ENCODE data around the gene POU2AF2.
A peak's percentile ranks its signal among the peaks of the same experiment; 100 is the strongest.
"Not testable (repeated sequence)": the region's sequence is repeated elsewhere in the genome, so short reads cannot be mapped to it uniquely, and the experiment has no call there.

Gene POU2AF2

DNA sequence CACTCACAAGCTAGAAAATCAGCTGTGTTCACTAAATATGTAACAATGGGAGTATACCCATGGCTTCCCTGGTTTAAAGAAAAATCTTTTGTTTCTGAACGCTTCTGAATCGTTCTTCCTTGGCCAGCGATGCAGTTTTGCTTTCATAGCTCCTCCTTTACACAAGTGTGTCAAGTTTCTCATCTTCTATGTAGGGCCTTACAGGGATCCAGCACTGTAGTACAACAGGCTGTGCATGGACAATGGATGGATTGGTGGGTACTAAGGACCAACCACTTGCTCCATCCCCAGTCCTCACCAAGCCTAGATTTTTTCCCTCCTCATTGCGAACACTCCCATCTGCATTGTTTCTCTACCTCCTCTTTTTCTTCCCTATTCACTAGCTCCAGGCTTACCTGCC lies 24.3 kb upstream of the POU2AF2 start:
- Histone ChIP-seq H3K27ac (ENCODE audit: low read depth in 2 of 2, low read length in 2 of 2) (no peak overlapping the region), H3K9ac (ENCODE audit: low read depth in 1 of 2, low read length in 2 of 2) (no peak overlapping the region)

DNA sequence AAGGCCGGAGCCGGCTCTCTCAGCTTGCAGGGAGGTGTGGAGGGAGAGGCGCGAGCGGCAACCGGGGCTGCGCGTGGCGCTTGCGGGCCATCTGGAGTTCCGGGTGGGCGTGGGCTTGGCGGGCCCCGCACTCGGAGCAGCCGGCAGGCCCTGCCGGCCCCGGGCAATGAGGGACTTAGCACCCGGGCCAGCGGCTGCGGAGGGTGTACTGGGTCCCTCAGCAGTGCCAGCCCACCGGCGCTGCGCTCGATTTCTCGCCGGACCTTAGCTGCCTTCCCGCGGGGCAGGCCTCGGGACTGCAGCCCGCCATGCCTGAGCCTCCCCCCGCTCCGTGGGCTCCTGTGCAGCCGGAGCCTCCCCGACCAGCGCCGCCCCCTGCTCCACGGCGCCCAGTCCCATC lies 23.6 kb upstream of the POU2AF2 start:
- H3K36me3 ChIP-seq (ENCODE audit: control insufficient read depth in 2 of 2, insufficient read depth in 2 of 2, low read length in 2 of 2); H3K9me3 ChIP-seq (ENCODE audit: control insufficient read depth in 2 of 2, low read length in 2 of 2); H3K4me3 ChIP-seq (ENCODE audit: low read length in 2 of 2); H3K9ac ChIP-seq (ENCODE audit: low read depth in 1 of 2, low read length in 2 of 2); H3K4me1 ChIP-seq (ENCODE audit: control insufficient read depth in 2 of 2, insufficient read depth in 2 of 2, low read length in 2 of 2); H3K27ac ChIP-seq (ENCODE audit: low read depth in 2 of 2, low read length in 2 of 2); H3K27me3 ChIP-seq (ENCODE audit: control insufficient read depth in 2 of 2, insufficient read depth in 2 of 2, low read length in 2 of 2): not testable (repeated sequence)

More for the DNA sequence above, 24.3 kb upstream of the POU2AF2 start:
- H3K9me3 ChIP-seq (ENCODE audit: control insufficient read depth in 2 of 2, low read length in 2 of 2): no peaks in the 10 kb centered on the region
- no peaks in the 10 kb centered on the region for H3K27me3 ChIP-seq (ENCODE audit: control insufficient read depth in 2 of 2, insufficient read depth in 2 of 2, low read length in 2 of 2)
- H3K36me3 ChIP-seq (ENCODE audit: control insufficient read depth in 2 of 2, insufficient read depth in 2 of 2, low read length in 2 of 2): no peaks in the 10 kb centered on the region
- no peak overlapping the region for H3K4me3 ChIP-seq (ENCODE audit: low read length in 2 of 2)
- H3K4me1 ChIP-seq (ENCODE audit: control insufficient read depth in 2 of 2, insufficient read depth in 2 of 2, low read length in 2 of 2): no peaks in the 10 kb centered on the region

DNA sequence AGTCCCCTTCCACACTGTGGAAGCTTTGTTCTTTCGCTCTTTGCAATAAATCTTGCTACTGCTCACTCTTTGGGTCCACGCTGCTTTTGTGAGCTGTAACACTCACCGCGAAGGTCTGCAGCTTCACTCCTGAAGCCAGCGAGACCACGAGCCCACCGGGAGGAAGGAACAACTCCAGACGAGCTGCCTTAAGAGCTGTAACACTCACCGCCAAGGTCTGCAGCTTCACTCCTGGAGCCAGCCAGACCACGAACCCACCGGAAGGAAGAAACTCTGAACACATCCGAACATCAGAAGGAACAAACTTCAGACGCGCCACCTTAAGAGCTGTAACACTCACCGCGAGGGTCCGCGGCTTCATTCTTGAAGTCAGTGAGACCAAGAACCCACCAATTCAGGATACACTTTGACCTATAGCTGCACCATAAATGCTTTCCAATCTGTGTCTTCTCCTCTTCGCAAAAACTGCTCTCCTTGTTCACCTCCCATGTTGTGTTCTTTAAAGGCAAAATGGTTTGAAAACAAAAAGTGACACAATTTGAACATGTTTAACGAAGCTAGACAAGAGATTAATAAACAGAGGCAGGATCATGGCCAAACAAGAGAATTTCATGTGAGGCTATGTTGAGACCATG lies 22.6 kb upstream of the POU2AF2 start:
- not testable (repeated sequence) for H3K27ac ChIP-seq (ENCODE audit: low read depth in 2 of 2, low read length in 2 of 2); H3K4me1 ChIP-seq (ENCODE audit: control insufficient read depth in 2 of 2, insufficient read depth in 2 of 2, low read length in 2 of 2); H3K9me3 ChIP-seq (ENCODE audit: control insufficient read depth in 2 of 2, low read length in 2 of 2); H3K36me3 ChIP-seq (ENCODE audit: control insufficient read depth in 2 of 2, insufficient read depth in 2 of 2, low read length in 2 of 2); H3K27me3 ChIP-seq (ENCODE audit: control insufficient read depth in 2 of 2, insufficient read depth in 2 of 2, low read length in 2 of 2); H3K9ac ChIP-seq (ENCODE audit: low read depth in 1 of 2, low read length in 2 of 2)
- peak overlapping the region in 1 of 2 donors; percentile 3 for H3K4me3 ChIP-seq (ENCODE audit: low read length in 2 of 2)

DNA sequence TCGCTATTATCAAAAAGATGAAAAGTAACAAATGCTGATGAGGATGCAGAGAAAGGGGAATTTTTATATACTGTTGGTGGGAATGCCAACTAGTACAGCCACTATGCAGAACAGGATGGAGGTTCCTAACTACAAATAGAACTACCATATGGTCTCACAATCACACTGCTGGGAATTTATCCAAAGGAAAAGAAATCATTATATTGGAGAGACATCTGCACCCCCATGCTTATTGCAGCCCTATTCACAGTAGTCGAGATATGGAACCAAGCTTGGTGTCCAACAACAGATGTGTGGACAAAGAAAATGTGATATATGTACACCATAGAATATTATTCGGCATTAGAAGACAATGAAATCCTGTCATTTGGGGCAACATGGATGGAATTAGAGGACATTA lies 19.6 kb upstream of the POU2AF2 start:
- Histone ChIP-seq H3K27ac (ENCODE audit: low read depth in 2 of 2, low read length in 2 of 2) (no peak overlapping the region), H3K4me3 (ENCODE audit: low read length in 2 of 2) (no peak overlapping the region), H3K9ac (ENCODE audit: low read depth in 1 of 2, low read length in 2 of 2) (no peak overlapping the region), H3K27me3 (ENCODE audit: control insufficient read depth in 2 of 2, insufficient read depth in 2 of 2, low read length in 2 of 2) (no peaks in the 10 kb centered on the region), H3K36me3 (ENCODE audit: control insufficient read depth in 2 of 2, insufficient read depth in 2 of 2, low read length in 2 of 2) (no peaks in the 10 kb centered on the region), H3K4me1 (ENCODE audit: control insufficient read depth in 2 of 2, insufficient read depth in 2 of 2, low read length in 2 of 2) (peaks cover 3% of the 10 kb centered on the region in 2 donors), H3K9me3 (ENCODE audit: control insufficient read depth in 2 of 2, low read length in 2 of 2) (no peaks in the 10 kb centered on the region)

DNA sequence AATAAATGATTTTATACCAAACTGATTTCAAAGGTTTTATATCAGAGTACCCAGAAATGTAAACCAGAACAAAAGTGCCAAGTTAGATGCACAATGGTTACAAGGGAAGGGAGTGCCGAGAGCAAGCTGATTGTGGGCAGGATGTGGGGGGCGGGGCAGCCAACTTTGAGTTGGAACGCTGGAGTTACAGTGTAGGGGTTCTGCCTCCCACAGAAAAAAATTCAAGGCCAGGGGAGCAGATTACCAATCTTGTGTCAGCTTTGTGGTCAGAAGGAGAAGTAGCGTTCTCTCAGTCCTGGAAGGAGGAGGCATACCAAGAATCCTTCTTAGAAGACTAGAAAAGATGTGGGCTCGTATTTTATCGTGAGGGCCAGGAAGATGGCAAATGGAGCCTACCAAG lies 15.9 kb upstream of the POU2AF2 start:
- Histone ChIP-seq H3K4me1 (ENCODE audit: control insufficient read depth in 2 of 2, insufficient read depth in 2 of 2, low read length in 2 of 2) (peaks cover 3% of the 10 kb centered on the region in 2 donors), H3K27me3 (ENCODE audit: control insufficient read depth in 2 of 2, insufficient read depth in 2 of 2, low read length in 2 of 2) (no peaks in the 10 kb centered on the region), H3K9ac (ENCODE audit: low read depth in 1 of 2, low read length in 2 of 2) (no peak overlapping the region), H3K4me3 (ENCODE audit: low read length in 2 of 2) (no peak overlapping the region), H3K9me3 (ENCODE audit: control insufficient read depth in 2 of 2, low read length in 2 of 2) (no peaks in the 10 kb centered on the region), H3K27ac (ENCODE audit: low read depth in 2 of 2, low read length in 2 of 2) (no peak overlapping the region), H3K36me3 (ENCODE audit: control insufficient read depth in 2 of 2, insufficient read depth in 2 of 2, low read length in 2 of 2) (no peaks in the 10 kb centered on the region)

DNA sequence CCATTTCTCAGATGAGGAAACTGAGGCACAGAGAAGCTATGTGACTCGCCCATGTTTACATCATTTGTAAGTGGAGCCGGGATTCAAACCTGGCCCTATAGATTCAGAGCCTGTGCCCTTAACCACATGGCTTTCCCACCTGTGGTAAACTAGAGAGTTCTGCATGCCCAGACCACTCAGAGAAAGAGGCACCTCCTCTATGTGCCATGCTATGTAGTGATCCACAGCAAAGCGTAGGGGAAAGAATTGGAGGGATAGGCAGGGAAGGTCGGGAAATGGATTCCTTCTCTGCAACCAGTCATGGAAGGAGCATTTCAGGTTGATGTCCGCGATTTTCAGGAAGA lies 15.4 kb upstream of the POU2AF2 start:
- Histone ChIP-seq H3K9me3 (ENCODE audit: control insufficient read depth in 2 of 2, low read length in 2 of 2) (no peaks in the 10 kb centered on the region), H3K4me3 (ENCODE audit: low read length in 2 of 2) (peak overlapping the region; percentile 70 to 84), H3K36me3 (ENCODE audit: control insufficient read depth in 2 of 2, insufficient read depth in 2 of 2, low read length in 2 of 2) (no peaks in the 10 kb centered on the region), H3K9ac (ENCODE audit: low read depth in 1 of 2, low read length in 2 of 2) (peak overlapping the region in 1 of 2 donors; percentile 62), H3K27me3 (ENCODE audit: control insufficient read depth in 2 of 2, insufficient read depth in 2 of 2, low read length in 2 of 2) (no peaks in the 10 kb centered on the region), H3K27ac (ENCODE audit: low read depth in 2 of 2, low read length in 2 of 2) (no peak overlapping the region), H3K4me1 (ENCODE audit: control insufficient read depth in 2 of 2, insufficient read depth in 2 of 2, low read length in 2 of 2) (peaks cover 3% of the 10 kb centered on the region in 2 donors)

DNA sequence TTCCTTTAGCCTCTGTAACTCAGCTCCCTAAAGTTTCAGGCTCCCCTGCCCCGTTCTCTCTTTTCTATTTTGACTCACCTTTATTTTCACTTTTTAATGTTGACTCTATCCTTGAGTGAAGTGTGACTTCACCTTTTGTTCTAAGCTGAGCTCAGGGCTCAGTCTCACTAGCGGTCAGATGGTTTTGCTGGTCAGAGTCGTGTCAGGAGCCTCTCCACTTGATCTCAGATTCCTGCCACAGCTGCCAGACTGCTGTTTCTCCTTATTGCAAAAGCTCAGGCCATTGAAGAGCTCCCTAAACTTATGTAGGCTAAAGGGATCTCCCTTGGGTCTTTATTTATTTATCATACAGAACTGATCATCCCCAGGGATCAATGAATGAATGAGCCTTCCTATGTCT lies 13.7 kb upstream of the POU2AF2 start:
- H3K27me3 ChIP-seq (ENCODE audit: control insufficient read depth in 2 of 2, insufficient read depth in 2 of 2, low read length in 2 of 2): no peaks in the 10 kb centered on the region
- H3K9me3 ChIP-seq (ENCODE audit: control insufficient read depth in 2 of 2, low read length in 2 of 2): no peaks in the 10 kb centered on the region
- no peak overlapping the region for H3K27ac ChIP-seq (ENCODE audit: low read depth in 2 of 2, low read length in 2 of 2)
- no peaks in the 10 kb centered on the region for H3K36me3 ChIP-seq (ENCODE audit: control insufficient read depth in 2 of 2, insufficient read depth in 2 of 2, low read length in 2 of 2)
- peaks cover 5 to 10% of the 10 kb centered on the region in 2 donors for H3K4me1 ChIP-seq (ENCODE audit: control insufficient read depth in 2 of 2, insufficient read depth in 2 of 2, low read length in 2 of 2)
- no peak overlapping the region for H3K9ac ChIP-seq (ENCODE audit: low read depth in 1 of 2, low read length in 2 of 2)
- H3K4me3 ChIP-seq (ENCODE audit: low read length in 2 of 2): no peak overlapping the region

DNA sequence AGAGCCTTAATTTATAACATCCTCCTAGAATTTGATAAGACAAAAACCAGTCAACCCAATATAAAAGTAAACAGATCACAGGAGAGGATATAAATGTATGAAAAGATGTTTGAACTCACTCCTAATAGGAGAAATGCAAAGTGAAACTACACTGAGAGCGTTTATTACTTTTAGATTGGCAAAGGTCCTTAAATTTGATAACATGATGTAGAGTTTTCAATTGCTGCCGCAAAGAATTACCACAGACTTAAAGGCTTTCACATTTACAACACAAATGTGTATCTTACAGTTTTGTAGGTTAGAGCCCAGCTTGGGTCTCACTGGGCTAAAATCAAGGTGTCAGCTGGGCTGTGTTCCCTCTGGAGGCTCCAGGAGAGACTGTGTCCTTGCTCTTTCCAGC lies 9.1 kb upstream of the POU2AF2 start:
- peak overlapping the region in 1 of 2 donors; percentile 37 for H3K4me3 ChIP-seq (ENCODE audit: low read length in 2 of 2)

DNA sequence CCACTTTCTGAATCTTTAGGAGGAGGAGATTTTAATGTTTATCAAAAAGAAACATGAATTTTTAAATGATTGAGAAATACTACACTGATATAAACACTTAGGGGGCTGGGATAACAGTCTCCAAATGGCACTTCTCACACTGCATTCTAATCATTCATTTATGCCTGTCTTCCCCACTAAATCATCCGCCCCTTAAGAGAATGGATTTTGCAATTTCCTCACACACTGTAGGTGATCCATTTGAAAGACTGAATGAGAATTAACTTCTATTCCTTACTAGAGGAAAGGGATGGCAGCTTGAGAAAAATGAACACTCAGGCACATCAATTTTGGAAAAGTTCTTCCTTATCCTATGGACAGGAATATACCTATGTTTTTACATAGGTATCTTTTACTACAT lies 7.6 kb upstream of the POU2AF2 start:
- Histone ChIP-seq H3K4me3 (ENCODE audit: low read length in 2 of 2) (no peak overlapping the region), H3K27ac (ENCODE audit: low read depth in 2 of 2, low read length in 2 of 2) (no peak overlapping the region), H3K36me3 (ENCODE audit: control insufficient read depth in 2 of 2, insufficient read depth in 2 of 2, low read length in 2 of 2) (no peaks in the 10 kb centered on the region), H3K9me3 (ENCODE audit: control insufficient read depth in 2 of 2, low read length in 2 of 2) (no peaks in the 10 kb centered on the region), H3K9ac (ENCODE audit: low read depth in 1 of 2, low read length in 2 of 2) (no peak overlapping the region), H3K27me3 (ENCODE audit: control insufficient read depth in 2 of 2, insufficient read depth in 2 of 2, low read length in 2 of 2) (peaks cover 0 to 2% of the 10 kb centered on the region in 2 donors), H3K4me1 (ENCODE audit: control insufficient read depth in 2 of 2, insufficient read depth in 2 of 2, low read length in 2 of 2) (peaks cover 2 to 6% of the 10 kb centered on the region in 2 donors)

More for the DNA sequence above, 9.1 kb upstream of the POU2AF2 start:
- Histone ChIP-seq H3K27me3 (ENCODE audit: control insufficient read depth in 2 of 2, insufficient read depth in 2 of 2, low read length in 2 of 2) (peaks cover 0 to 2% of the 10 kb centered on the region in 2 donors), H3K4me1 (ENCODE audit: control insufficient read depth in 2 of 2, insufficient read depth in 2 of 2, low read length in 2 of 2) (peaks cover 2 to 6% of the 10 kb centered on the region in 2 donors), H3K36me3 (ENCODE audit: control insufficient read depth in 2 of 2, insufficient read depth in 2 of 2, low read length in 2 of 2) (no peaks in the 10 kb centered on the region), H3K27ac (ENCODE audit: low read depth in 2 of 2, low read length in 2 of 2) (no peak overlapping the region), H3K9ac (ENCODE audit: low read depth in 1 of 2, low read length in 2 of 2) (no peak overlapping the region), H3K9me3 (ENCODE audit: control insufficient read depth in 2 of 2, low read length in 2 of 2) (no peaks in the 10 kb centered on the region)

DNA sequence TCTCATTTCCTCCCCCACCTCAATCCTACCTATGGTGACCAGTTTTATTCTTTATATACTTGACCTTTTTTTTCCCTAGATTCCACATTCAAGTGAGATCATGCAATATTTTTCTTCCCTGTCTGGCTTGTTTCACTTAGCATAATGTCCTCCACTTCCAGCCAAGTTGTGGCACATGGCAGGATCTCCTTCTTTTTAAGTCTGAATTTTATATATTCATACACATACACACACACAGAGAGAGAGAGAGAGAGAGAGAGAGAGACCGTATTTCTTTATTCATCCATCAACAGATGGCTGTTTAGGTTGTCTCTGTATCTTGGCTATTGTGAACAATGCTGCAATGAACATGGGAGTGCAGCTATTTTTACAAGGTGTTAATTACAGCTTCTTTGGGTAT lies 1.4 kb downstream of the POU2AF2 start:
- no peak overlapping the region for H3K27ac ChIP-seq (ENCODE audit: low read depth in 2 of 2, low read length in 2 of 2)
- H3K27me3 ChIP-seq (ENCODE audit: control insufficient read depth in 2 of 2, insufficient read depth in 2 of 2, low read length in 2 of 2): no peaks in the 10 kb centered on the region
- H3K36me3 ChIP-seq (ENCODE audit: control insufficient read depth in 2 of 2, insufficient read depth in 2 of 2, low read length in 2 of 2): no peaks in the 10 kb centered on the region
- no peaks in the 10 kb centered on the region for H3K4me1 ChIP-seq (ENCODE audit: control insufficient read depth in 2 of 2, insufficient read depth in 2 of 2, low read length in 2 of 2)
- no peaks in the 10 kb centered on the region for H3K9me3 ChIP-seq (ENCODE audit: control insufficient read depth in 2 of 2, low read length in 2 of 2)
- no peak overlapping the region for H3K4me3 ChIP-seq (ENCODE audit: low read length in 2 of 2)
- H3K9ac ChIP-seq (ENCODE audit: low read depth in 1 of 2, low read length in 2 of 2): no peak overlapping the region

DNA sequence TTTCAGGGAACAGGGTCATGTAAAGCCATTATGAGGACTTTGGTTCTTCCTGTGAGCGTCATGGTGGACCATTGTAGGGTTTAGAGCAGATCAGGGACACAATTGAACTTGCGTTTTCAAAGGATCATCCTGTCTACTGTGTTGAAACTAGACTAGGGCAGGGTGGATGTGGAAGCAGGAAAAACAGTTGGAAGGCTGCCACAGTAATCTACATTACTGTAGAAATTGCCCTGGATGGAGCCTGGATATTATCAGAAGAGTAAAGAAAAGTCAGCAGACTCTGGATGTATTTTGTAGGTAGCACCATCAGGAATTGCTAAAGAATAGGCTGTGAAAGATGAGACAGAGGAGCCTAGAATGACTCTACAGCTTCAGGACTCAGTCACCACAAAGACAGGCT lies 5.4 kb downstream of the POU2AF2 start:
- no peaks in the 10 kb centered on the region for H3K36me3 ChIP-seq (ENCODE audit: control insufficient read depth in 2 of 2, insufficient read depth in 2 of 2, low read length in 2 of 2)
- H3K9ac ChIP-seq (ENCODE audit: low read depth in 1 of 2, low read length in 2 of 2): no peak overlapping the region
- H3K27ac ChIP-seq (ENCODE audit: low read depth in 2 of 2, low read length in 2 of 2): no peak overlapping the region
- no peaks in the 10 kb centered on the region for H3K27me3 ChIP-seq (ENCODE audit: control insufficient read depth in 2 of 2, insufficient read depth in 2 of 2, low read length in 2 of 2)
- no peaks in the 10 kb centered on the region for H3K4me1 ChIP-seq (ENCODE audit: control insufficient read depth in 2 of 2, insufficient read depth in 2 of 2, low read length in 2 of 2)
- no peak overlapping the region for H3K4me3 ChIP-seq (ENCODE audit: low read length in 2 of 2)
- no peaks in the 10 kb centered on the region for H3K9me3 ChIP-seq (ENCODE audit: control insufficient read depth in 2 of 2, low read length in 2 of 2)
